DND-41 (cell line): Measurements from ENCODE around the gene VCL.

Experiments
- ATAC-seq: fragments of 200-7000 bp; cut with Tn5 transposase; 3 replicates; pipeline ENCODE4 v1.9.1; 2021; ENCODE audit warnings: low read depth; ENCODE audit not compliant: insufficient read depth
- DNase-seq: peaks from one replicate; pipeline ENCODE4 v3.0.0-alpha.2; 2020
- H2AFZ ChIP-seq: 2 replicates; pipeline ENCODE4 v1.6.0; 2012; ENCODE audit warnings: low read depth, low read length
- H3K27ac ChIP-seq: 2 replicates; pipeline ENCODE4 v1.5.1; 2012; ENCODE audit warnings: low read length, inconsistent platforms
- H3K27me3 ChIP-seq: fragments of 200-600 bp; sonication (generic); 2 replicates; pipeline ENCODE4 v1.6.0; 2012; ENCODE audit warnings: low read length, mild to moderate bottlenecking, inconsistent platforms; ENCODE audit not compliant: insufficient read depth, poor library complexity
- H3K36me3 ChIP-seq: 2 replicates; pipeline ENCODE4 v1.5.1; 2012; ENCODE audit warnings: low read length, inconsistent platforms; ENCODE audit not compliant: insufficient read depth
- H3K4me1 ChIP-seq: 2 replicates; pipeline ENCODE4 v1.5.1; 2012; ENCODE audit warnings: mild to moderate bottlenecking, low read length; ENCODE audit not compliant: insufficient read depth
- H3K4me2 ChIP-seq: 2 replicates; pipeline ENCODE4 v1.6.0; 2012; ENCODE audit warnings: mild to moderate bottlenecking, moderate library complexity, low read length, inconsistent platforms; ENCODE audit not compliant: insufficient read depth
- H3K4me3 ChIP-seq, 2 experiments: fragments of 200-600 bp in 1 of 2; shearing (Covaris generic) in 1 of 2; 2 replicates each; pipeline ENCODE4 v1.5.1; 2012 to 2016; ENCODE audit warnings: inconsistent platforms in 2 of 2, low read length in 2 of 2, mild to moderate bottlenecking in 2 of 2, low read depth in 1 of 2, moderate library complexity in 1 of 2
- H3K79me2 ChIP-seq: 2 replicates; pipeline ENCODE4 v1.6.0; 2012; ENCODE audit warnings: low read length, inconsistent platforms; ENCODE audit not compliant: insufficient read depth
- H3K9ac ChIP-seq: 2 replicates; pipeline ENCODE4 v1.6.0; 2012; ENCODE audit warnings: low read depth, mild to moderate bottlenecking, inconsistent platforms, low read length, moderate library complexity
- H3K9me3 ChIP-seq: 2 replicates; pipeline ENCODE4 v1.5.1; 2012; ENCODE audit warnings: low read length, moderate library complexity, mild to moderate bottlenecking, inconsistent platforms; ENCODE audit not compliant: insufficient read depth, severe bottlenecking
- H4K20me1 ChIP-seq: 2 replicates; pipeline ENCODE4 v1.6.0; 2012; ENCODE audit warnings: low read length; ENCODE audit not compliant: insufficient read depth
- CTCF ChIP-seq: IDR thresholded peaks from 2 replicates; pipeline ENCODE4 v1.5.1; 2012; ENCODE audit warnings: borderline replicate concordance, low read length, moderate library complexity, mild to moderate bottlenecking; ENCODE audit not compliant: poor library complexity, severe bottlenecking; ENCODE audit errors: extremely low read depth
- EZH2 ChIP-seq: IDR thresholded peaks from 3 replicates; pipeline ENCODE4 v1.6.1; 2012; ENCODE audit warnings: borderline replicate concordance, low read depth, mild to moderate bottlenecking, moderate library complexity, low read length, inconsistent platforms; ENCODE audit not compliant: severe bottlenecking

VCL gene

GRCh38 chr10:74006269-74006668 is 8.4 kb downstream of the VCL start:
- Histone ChIP-seq H3K36me3 (no peaks in the 10 kb centered on the region), H3K27ac (no peak overlapping the region), H3K9ac (no peak overlapping the region), H3K4me1 (peaks cover 5% of the 10 kb centered on the region; the same call in 1 of the 2 replicates), H3K79me2 (no peaks in the 10 kb centered on the region), H2AFZ (no peak overlapping the region), H3K4me2 (no peak overlapping the region), H3K9me3 (no peaks in the 10 kb centered on the region), H3K4me3 (no peak overlapping the region), H3K27me3 (no peaks in the 10 kb centered on the region), H4K20me1 (no peaks in the 10 kb centered on the region)
- no peak for ATAC-seq
- no peak for DNase-seq
- TF ChIP-seq CTCF (no peak), EZH2 (no peak)

- TF ChIP-seq EZH2 (no peak), CTCF (no peak)
- DNase-seq: no peak
- H3K9me3 ChIP-seq: no peaks in the 10 kb centered on the region
- no peaks in the 10 kb centered on the region for H3K79me2 ChIP-seq
- peaks cover 5% of the 10 kb centered on the region; the same call in 1 of the 2 replicates for H3K4me1 ChIP-seq
- no peaks in the 10 kb centered on the region for H4K20me1 ChIP-seq
- no peak overlapping the region for H3K4me3 ChIP-seq
- no peaks in the 10 kb centered on the region for H3K27me3 ChIP-seq
- H3K4me2 ChIP-seq: no peak overlapping the region
- no peaks in the 10 kb centered on the region for H3K36me3 ChIP-seq
- H2AFZ ChIP-seq: no peak overlapping the region
- no peak for ATAC-seq
- H3K27ac ChIP-seq: no peak overlapping the region
- no peak overlapping the region for H3K9ac ChIP-seq
Observed at GRCh38 chr10:74008212-74008731, 10.4 kb downstream of the VCL start.

- TF ChIP-seq CTCF: no peak
- TF ChIP-seq EZH2: no peak
- Histone ChIP-seq H3K9ac (no peak overlapping the region), H3K36me3 (no peaks in the 10 kb centered on the region), H4K20me1 (no peaks in the 10 kb centered on the region), H3K4me3 (no peak overlapping the region), H3K9me3 (no peaks in the 10 kb centered on the region), H3K27me3 (no peaks in the 10 kb centered on the region), H3K4me2 (no peak overlapping the region), H2AFZ (no peak overlapping the region), H3K27ac (no peak overlapping the region), H3K4me1 (peaks cover 5% of the 10 kb centered on the region; the same call in 1 of the 2 replicates), H3K79me2 (no peaks in the 10 kb centered on the region)
- no peak for ATAC-seq
- no peak for DNase-seq
Observed at GRCh38 chr10:74011017-74011416, 13.1 kb downstream of the VCL start.

GRCh38 chr10:74011770-74012169 is 13.9 kb downstream of the VCL start:
- Histone ChIP-seq H4K20me1 (no peaks in the 10 kb centered on the region), H3K36me3 (no peaks in the 10 kb centered on the region), H3K9me3 (no peaks in the 10 kb centered on the region), H3K9ac (no peak overlapping the region), H3K4me2 (no peak overlapping the region), H3K27ac (no peak overlapping the region), H3K27me3 (no peaks in the 10 kb centered on the region), H3K4me1 (peaks cover 5% of the 10 kb centered on the region; the same call in 1 of the 2 replicates), H2AFZ (no peak overlapping the region), H3K79me2 (no peaks in the 10 kb centered on the region), H3K4me3 (no peak overlapping the region)
- ATAC-seq (no peak), DNase-seq (no peak)
- TF ChIP-seq EZH2 (no peak), CTCF (no peak)
